K562 (cell line): ENCODE results near the gene ADM2. TPM values are rescaled to one million over a fixed set of nuclear protein-coding genes. Genes with fewer than 3 reads are reported as not detected.

Experiments used
- ATAC-seq: fragments of 200-7000 bp; cut with Tn5 transposase; 3 replicates; pipeline ENCODE4 v1.9.1; 2020; ENCODE audit warnings: moderate library complexity
- BruUV-seq: library from RNA; stranded (reverse); fragments of 400-500 nt; replicated peaks from 2 replicates; lab custom pipeline; 2021; lab: Mats Ljungman, UMichigan
- CTCF ChIA-PET: fragments of 300-600 bp; formaldehyde crosslinking; extraction: SDS; loops from one replicate; lab custom pipeline; 2021; ENCODE audit warnings: low intra/inter-chr PET ratio; lab: Yijun Ruan, JAX
- POLR2A ChIA-PET: fragments of 300-600, 350-650 bp; sonication (Branson Sonifier 250); formaldehyde crosslinking; extraction: SDS; loops from one replicate; lab custom pipeline; 2021; ENCODE audit warnings: antibody characterized with exemption, inconsistent platforms; lab: Yijun Ruan, JAX
- DNase-seq, 4 experiments: peaks; one replicate each; pipeline versions ENCODE4 v3.0.0 to v3.0.0-alpha.2; 2011 to 2018; ENCODE audit warnings: low spot score in 3 of 4, mixed read lengths in 3 of 4; ENCODE audit errors: extremely low read depth in 1 of 4
- FAIRE-seq: peaks from 2 replicates; lab custom pipeline; 2011; peaks lifted over from hg19 to GRCh38; lab: Jason Lieb, UNC
- H2AFZ ChIP-seq: 2 replicates; pipeline ENCODE4 v1.6.0; 2011; ENCODE audit warnings: low read depth, low read length, control low read depth, inconsistent platforms
- H3K27ac ChIP-seq: fragments of 200-600 bp; 3 replicates; pipeline ENCODE4 v1.8.0; 2011; ENCODE audit warnings: low read depth, mild to moderate bottlenecking, control low read depth, inconsistent platforms, low read length, moderate library complexity, mixed read lengths; ENCODE audit errors: extremely low read depth
- H3K27me3 ChIP-seq, 2 experiments: fragments of 300-600 bp in 1 of 2; 2 replicates in 1 of 2; 3 replicates in 1 of 2; pipeline versions ENCODE4 v1.6.0 to v1.8.0; 2011; ENCODE audit warnings: inconsistent platforms in 2 of 2, low read length in 2 of 2, mild to moderate bottlenecking in 1 of 2, mixed read lengths in 1 of 2, moderate library complexity in 1 of 2; ENCODE audit not compliant: control insufficient read depth in 2 of 2, insufficient read depth in 2 of 2
- H3K36me3 ChIP-seq: fragments of 300-600 bp; 3 replicates; pipeline ENCODE4 v1.8.0; 2011; ENCODE audit warnings: mild to moderate bottlenecking, low read length, inconsistent platforms; ENCODE audit not compliant: control insufficient read depth, insufficient read depth
- H3K4me1 ChIP-seq, 2 experiments: fragments of 200-600 bp in 1 of 2; replicated peaks in 1 of 2; 2 replicates in 1 of 2; 3 replicates in 1 of 2; pipeline versions ENCODE4 v1.5.1 to v1.8.0; 2011; ENCODE audit warnings: inconsistent platforms in 2 of 2, low read length in 2 of 2, mild to moderate bottlenecking in 1 of 2, mixed read lengths in 1 of 2, moderate library complexity in 1 of 2; ENCODE audit not compliant: control insufficient read depth in 2 of 2, insufficient read depth in 2 of 2
- H3K4me2 ChIP-seq: 2 replicates; pipeline ENCODE4 v1.6.1; 2011; ENCODE audit warnings: low read length, control low read depth, inconsistent platforms, mixed read lengths; ENCODE audit not compliant: insufficient read depth
- H3K4me3 ChIP-seq: fragments of 200-600 bp; sonication (generic), shearing (Covaris generic); 2 replicates; pipeline ENCODE4 v1.5.1; 2016; ENCODE audit warnings: control low read depth, inconsistent platforms
- H3K79me2 ChIP-seq: fragments of 200-600 bp; 3 replicates; pipeline ENCODE4 v1.8.0; 2011; ENCODE audit warnings: low read length, inconsistent platforms; ENCODE audit not compliant: control insufficient read depth, insufficient read depth
- H3K9ac ChIP-seq, 2 experiments: 2 replicates each; pipeline versions ENCODE4 v1.6.0 to v1.6.1; 2011; ENCODE audit warnings: low read depth in 2 of 2, low read length in 2 of 2, control low read depth in 1 of 2, inconsistent platforms in 1 of 2, mild to moderate bottlenecking in 1 of 2, mixed read lengths in 1 of 2; ENCODE audit not compliant: insufficient read depth in 1 of 2
- H3K9me1 ChIP-seq: one replicate; pipeline ENCODE4 v1.6.0; 2011; ENCODE audit warnings: inconsistent platforms, mild to moderate bottlenecking, low read length, moderate library complexity; ENCODE audit not compliant: control insufficient read depth, insufficient read depth
- H3K9me3 ChIP-seq: replicated peaks from 2 replicates; pipeline ENCODE4 v1.5.1; 2011; ENCODE audit warnings: low read depth, low read length, inconsistent platforms; ENCODE audit not compliant: control insufficient read depth, insufficient read depth
- H4K20me1 ChIP-seq: replicated peaks from 2 replicates; pipeline ENCODE4 v1.6.1; 2011; ENCODE audit warnings: low read length, inconsistent platforms, mixed read lengths; ENCODE audit not compliant: control insufficient read depth, insufficient read depth
- RUNX1 ChIP-seq: sonication (generic); IDR thresholded peaks from 2 replicates; pipeline ENCODE4 v1.6.1; 2016; ENCODE audit warnings: antibody characterized with exemption, low read depth
- THAP12 ChIP-seq: fragments of 250-450 bp; sonication (Bioruptor Pico); IDR thresholded peaks from 2 replicates; pipeline ENCODE4 v1.9.0; 2021; ENCODE audit warnings: mild to moderate bottlenecking, inconsistent platforms
- ZBTB33 ChIP-seq: sonication (generic); formaldehyde crosslinking; IDR thresholded peaks from 2 replicates; pipeline ENCODE4 v1.8.1; 2023; ENCODE audit warnings: mild to moderate bottlenecking, missing genetic modification reagents
- ZNF140 ChIP-seq: fragments of 250-450 bp; sonication (Bioruptor Pico); IDR thresholded peaks from 2 replicates; pipeline ENCODE4 v1.8.0; 2021; ENCODE audit warnings: moderate library complexity, mild to moderate bottlenecking, inconsistent platforms
- WGBS: fragments of 100-300 bp; shearing (Covaris generic); methylation state at CpG from one replicate; pipeline ENCODE4 v1.1.6; 2016; ENCODE audit warnings: low coverage, mixed read lengths; ENCODE audit not compliant: insufficient coverage; ENCODE audit errors: missing lambda C conversion rate; 5-methylcytosine and 5-hydroxymethylcytosine counted together
- in situ Hi-C: fragments of 300-500 bp; cut with MboI; formaldehyde crosslinking; loops from 4 replicates; pipeline ENCODE4 v1.15.0; 2018; ENCODE audit warnings: inconsistent platforms, mixed read lengths
- intact Hi-C: fragments of 100-400 bp; cut with micrococcal nuclease; formaldehyde crosslinking; loops from 2 replicates; pipeline ENCODE4 v1.14.2; 2022
- polyA plus RNA-seq, 8 experiments: library from polyadenylated mRNA; depleted of rRNA in 4 of 8; stranded (reverse) in 5 of 8; unstranded in 3 of 8; fragments of >200 nt; fragmentation: Nextera tagmentation in 2 of 8; fragmentation: Illumina TruSeq in 1 of 8; extraction: Ambion mirVana in 2 of 8; extraction: Trizol in 1 of 8; gene quantifications; 2 replicates each; pipeline versions ENCODE4 v1.2.1 to v1.2.3, GENCODE V29; 2011 to 2014; ENCODE audit warnings: inconsistent platforms in 1 of 8, missing spikeins in 1 of 8
- total RNA-seq, 7 experiments: library from RNA; depleted of rRNA in 6 of 7; stranded (reverse); fragments of >200 nt in 6 of 7; fragmentation: Illumina TruSeq in 2 of 7; extraction: Trizol in 2 of 7; gene quantifications; 2 replicates each; pipeline versions ENCODE4 v1.2.1 to v1.2.3, GENCODE V29; 2011 to 2021; ENCODE audit warnings: low replicate concordance in 1 of 7

The ADM2 gene
- total and polyA plus RNA-seq, 9 of the 15 experiments (the other 6 are each of a cell fraction or from before 2014, with no cell fraction given), result 0.11 to 5.1 (median 0.38) TPM

GRCh38 chr22:50459016-50459415, 22.3 kb upstream of the ADM2 start:
- H3K4me1 ChIP-seq, result peaks cover 0 to 4% of the 10 kb centered on the region in 2 experiments; a peak in 1 of 5 replicates
- WGBS, result 91% methylated on average over 11 of the region's 22 CpGs
- POLR2A ChIA-PET, result interaction anchor here (0.6 to 0.7 kb wide), 2 partner anchors 9 to 26 kb away, joined by 3 read pairs; no protein-coding TSS in a partner anchor
- TF ChIP-seq RUNX1, result no peak
- H3K4me3 ChIP-seq, result no peak overlapping the region
- ATAC-seq (no peak), DNase-seq (no peak), FAIRE-seq (no peak)
- H3K9ac ChIP-seq, result no peak overlapping the region
- H3K4me2 ChIP-seq, result no peak overlapping the region
- BruUV-seq, result no TSS peak
- CTCF ChIA-PET, result no interaction called here
- no peak overlapping the region for H3K27ac ChIP-seq
- in situ Hi-C loops, result no loop called here
- no peak overlapping the region for H2AFZ ChIP-seq
- H4K20me1 ChIP-seq, result no peaks in the 10 kb centered on the region
- intact Hi-C loops, result no loop called here
- no peaks in the 10 kb centered on the region for H3K79me2 ChIP-seq
- H3K9me3 ChIP-seq, result no peaks in the 10 kb centered on the region
- H3K27me3 ChIP-seq, result no peaks in the 10 kb centered on the region
- H3K9me1 ChIP-seq, result no peaks in the 10 kb centered on the region
- H3K36me3 ChIP-seq, result peaks cover 62% of the 10 kb centered on the region; the same call in 1 of the 3 replicates

GRCh38 chr22:50459496-50460140, 21.7 kb upstream of the ADM2 start:
- Histone ChIP-seq H3K27me3 (no peaks in the 10 kb centered on the region), H3K9me1 (no peaks in the 10 kb centered on the region), H3K4me1 (peaks cover 0 to 4% of the 10 kb centered on the region in 2 experiments; a peak in 1 of 5 replicates), H3K27ac (no peak overlapping the region), H3K9me3 (no peaks in the 10 kb centered on the region), H3K79me2 (no peaks in the 10 kb centered on the region), H3K9ac (no peak overlapping the region), H3K36me3 (peaks cover 56% of the 10 kb centered on the region; the same call in 1 of the 3 replicates), H2AFZ (no peak overlapping the region), H3K4me3 (no peak overlapping the region), H4K20me1 (no peaks in the 10 kb centered on the region), H3K4me2 (no peak overlapping the region)
- ChIA-PET POLR2A (interaction anchor here (0.6 to 0.7 kb wide), 2 partner anchors 10 to 25 kb away, joined by 3 read pairs; no protein-coding TSS in a partner anchor), CTCF (no interaction called here)
- intact Hi-C loops, result no loop called here
- in situ Hi-C loops, result no loop called here
- BruUV-seq, result TSS peak; percentile 36
- no peak for DNase-seq
- no peak for ATAC-seq
- TF ChIP-seq THAP12 (CRISPR knock-in tag) (no peak), ZBTB33 (CRISPR knock-in tag) (peak; percentile 95), ZNF140 (CRISPR knock-in tag) (no peak)
- no peak for FAIRE-seq
- WGBS, result 97% methylated on average over 5 of the region's 41 CpGs
